Activated naive CD8-positive, alpha-beta T cell treated with anti-CD3 and anti-CD28 coated beads, Interleukin-2, amount 50 U/mL, for 16 hours (primary cell): ENCODE measurements around the gene PGAP2.

Experiments used
- DNase-seq: peaks from one replicate; pipeline ENCODE4 v3.0.0-alpha.2; 2020; ENCODE audit warnings: low read depth, low spot score

Gene PGAP2

GRCh38 chr11:3831378-3832239 lies 23.2 kb downstream of the PGAP2 start:
- DNase-seq: no peak

DNA sequence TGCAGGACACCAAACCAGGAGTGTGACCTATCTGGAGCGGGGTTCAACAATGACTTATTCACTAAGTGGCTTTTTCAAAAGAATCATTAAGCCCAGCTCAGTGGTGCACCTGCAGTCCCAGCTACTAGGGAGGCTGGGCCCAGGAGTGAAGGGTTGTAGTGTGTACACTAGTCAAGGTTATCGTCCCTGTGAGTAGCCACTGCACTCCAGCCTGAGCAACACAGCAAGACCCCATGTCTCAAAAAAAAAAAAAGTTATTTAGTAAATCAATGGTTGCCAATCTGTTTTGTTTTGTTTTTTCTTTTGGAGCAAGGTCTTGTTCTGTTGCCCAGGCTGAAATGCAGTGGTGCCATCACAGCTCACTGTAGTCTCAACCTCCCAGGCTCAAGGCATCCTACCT lies 24.5 kb downstream of the PGAP2 start:
- no peak for DNase-seq

DNA sequence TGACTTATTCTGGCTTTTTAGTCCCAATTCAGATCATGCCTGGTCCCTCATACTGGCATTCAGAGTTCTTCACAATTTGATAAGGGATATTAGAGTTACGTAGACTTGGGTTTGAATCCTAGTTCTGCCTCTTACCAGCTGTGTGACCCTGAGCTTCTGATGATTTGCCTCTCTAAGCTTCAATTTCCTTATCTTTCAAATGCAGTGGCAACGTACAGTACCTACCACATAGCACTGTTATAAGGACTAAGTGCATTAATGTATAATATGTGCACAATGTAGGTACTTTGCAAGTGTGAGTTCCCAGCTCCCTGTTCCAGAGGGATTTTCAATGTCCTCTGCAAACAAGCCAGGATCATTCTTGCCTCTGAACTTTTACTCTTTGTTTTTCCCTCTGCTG lies 25.1 kb downstream of the PGAP2 start:
- DNase-seq: no peak

DNA sequence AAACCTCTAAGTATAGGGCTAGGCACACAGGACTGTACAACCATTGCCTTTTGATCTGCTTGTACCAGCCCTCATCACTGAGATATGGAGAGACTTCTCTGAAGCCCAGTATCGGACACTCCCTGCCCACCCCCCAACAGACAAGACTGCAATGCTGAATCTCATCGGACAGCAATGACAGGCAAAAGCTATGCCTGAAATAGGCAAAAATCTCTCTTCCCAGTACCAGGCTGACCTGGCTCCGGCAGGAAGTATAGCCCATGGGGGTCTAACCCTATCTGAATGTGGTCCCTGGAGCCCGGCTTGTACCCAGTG lies 25.9 kb downstream of the PGAP2 start:
- no peak for DNase-seq

DNA sequence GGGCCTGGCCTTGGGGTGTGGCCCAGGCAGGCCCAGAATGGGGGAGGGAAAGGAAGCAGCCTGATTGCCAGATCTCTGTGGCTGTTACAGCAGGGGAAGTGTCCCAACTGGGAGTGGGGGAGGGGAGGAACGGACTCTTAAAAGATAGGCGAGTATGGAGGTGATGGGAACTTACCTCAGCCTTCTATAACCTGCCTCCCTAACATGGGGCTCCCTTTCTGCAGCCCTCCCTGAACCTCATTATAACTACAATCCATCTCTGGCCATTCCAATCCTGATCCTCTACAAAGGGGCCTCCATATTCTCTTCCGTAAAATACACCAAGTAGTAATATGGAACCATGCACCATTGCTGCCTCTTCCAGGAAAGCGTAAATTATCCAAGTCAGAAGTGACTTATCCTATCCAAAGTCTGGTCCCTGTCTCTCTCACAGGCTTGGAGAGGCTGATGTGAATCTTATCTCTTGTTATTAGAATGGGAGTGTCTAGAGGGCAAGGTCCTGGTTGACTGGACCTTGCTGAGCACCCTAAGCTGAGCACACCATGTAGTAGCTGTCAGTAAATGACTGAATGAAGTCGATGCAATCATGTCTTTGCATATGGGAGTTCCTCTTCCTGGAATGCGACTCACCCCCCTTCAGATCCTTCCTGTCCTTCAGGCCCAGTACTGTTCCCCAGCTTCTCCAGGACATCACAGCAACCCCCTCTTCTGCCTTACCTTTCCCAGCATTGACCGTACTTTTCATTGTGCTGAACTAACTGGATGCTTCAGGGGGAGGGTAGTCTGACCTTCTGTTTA lies 26.5 kb downstream of the PGAP2 start:
- DNase-seq: no peak

DNA sequence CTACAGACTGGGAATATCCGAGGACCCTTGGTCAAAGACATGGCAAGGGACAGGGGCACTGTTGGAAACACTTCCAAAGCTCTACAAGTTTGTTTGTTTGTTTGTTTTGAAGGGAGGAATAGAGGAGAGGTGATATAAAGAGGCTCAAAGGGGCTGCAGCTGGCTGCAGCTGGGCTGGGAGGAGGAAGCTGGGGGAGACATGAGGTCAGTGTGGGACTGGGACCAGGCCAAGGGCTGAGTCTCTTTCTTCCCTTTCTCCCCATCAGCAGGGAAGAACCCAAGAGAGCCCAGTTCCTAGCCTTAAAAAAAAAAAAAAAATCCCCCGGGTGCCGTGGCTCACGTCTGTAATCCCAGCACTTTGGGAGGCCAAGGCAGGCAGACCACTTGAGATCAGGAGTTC lies 27.4 kb downstream of the PGAP2 start:
- no peak for DNase-seq

- no peak for DNase-seq
Measured at GRCh38 chr11:3836903-3837302, 28.5 kb downstream of the PGAP2 start.

- no peak for DNase-seq
Measured at GRCh38 chr11:3837793-3838192, 29.4 kb downstream of the PGAP2 start.

- DNase-seq: no peak
Measured at GRCh38 chr11:3838504-3838903, 30.1 kb downstream of the PGAP2 start.

DNA sequence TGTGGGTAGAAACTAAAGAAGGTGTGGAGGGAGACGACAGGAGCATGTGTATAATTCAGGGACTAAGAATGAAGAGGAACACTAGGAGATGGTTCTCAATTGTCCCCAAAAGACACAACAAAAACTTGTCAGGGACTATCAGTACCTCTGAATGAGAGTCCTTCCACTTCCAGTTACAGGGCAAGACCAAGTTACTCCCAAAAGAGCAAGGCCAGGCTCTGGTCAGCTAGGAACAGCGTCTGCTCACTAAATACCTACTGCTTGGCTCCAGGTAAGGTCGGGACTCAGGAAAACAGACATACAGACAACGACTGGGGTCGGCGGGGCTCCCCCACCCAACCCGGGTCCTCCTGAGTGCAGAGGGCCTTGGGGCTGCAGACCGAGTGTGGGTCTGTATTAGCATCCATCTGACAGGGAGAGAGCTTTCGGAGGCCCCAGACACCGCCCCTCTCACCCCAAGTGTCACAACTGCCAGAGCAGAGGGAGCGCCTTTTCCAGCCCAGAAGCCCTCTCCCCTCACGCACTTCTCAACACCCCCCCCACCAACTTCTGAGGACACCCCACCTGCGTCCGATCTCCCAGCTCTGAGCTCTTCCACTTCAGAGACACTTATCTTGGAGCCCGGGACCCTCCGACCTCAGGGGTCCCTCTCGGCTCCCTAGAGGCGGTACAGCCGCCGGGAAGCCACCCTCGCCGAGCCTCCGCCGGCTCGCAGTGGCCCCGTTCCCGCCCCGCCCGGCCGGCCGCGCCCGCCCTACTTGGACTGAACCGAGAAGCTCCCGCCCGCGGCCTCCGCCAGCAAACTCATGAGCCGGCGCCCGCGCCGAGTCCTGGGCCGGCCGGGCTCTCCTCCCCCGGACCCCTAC lies 31.9 kb downstream of the PGAP2 start:
- DNase-seq: no peak

GRCh38 chr11:3840870-3841425 lies 32.6 kb downstream of the PGAP2 start, which contains the start of gene RHOG:
RHOG (minus strand) TSS chr11:3840959; CDS start chr11:3828138, 12,821 bp downstream.
- peak; percentile 26 for DNase-seq

- peak; percentile 88 for DNase-seq
Measured at GRCh38 chr11:3841426-3842350, 33.3 kb downstream of the PGAP2 start.

DNA sequence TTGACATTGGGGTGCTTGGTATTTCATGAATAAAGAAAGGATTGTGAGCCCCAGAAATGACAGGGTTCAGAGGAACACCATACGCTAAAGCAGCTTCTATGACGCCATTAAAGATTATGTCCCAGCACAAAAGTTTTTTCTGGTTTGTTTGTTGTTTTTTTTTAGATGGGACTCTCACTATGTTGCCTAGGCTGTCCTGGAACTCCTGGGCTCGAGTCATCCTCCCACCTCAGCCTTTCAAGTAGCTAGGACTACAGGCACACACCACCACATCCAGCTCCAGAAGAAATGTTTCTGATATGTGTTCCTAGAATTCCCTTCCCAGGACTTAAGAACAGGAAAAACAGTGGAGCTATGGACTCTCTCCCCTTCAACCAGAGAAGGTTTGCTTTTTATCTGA lies 35.0 kb downstream of the PGAP2 start:
- DNase-seq: no peak

DNA sequence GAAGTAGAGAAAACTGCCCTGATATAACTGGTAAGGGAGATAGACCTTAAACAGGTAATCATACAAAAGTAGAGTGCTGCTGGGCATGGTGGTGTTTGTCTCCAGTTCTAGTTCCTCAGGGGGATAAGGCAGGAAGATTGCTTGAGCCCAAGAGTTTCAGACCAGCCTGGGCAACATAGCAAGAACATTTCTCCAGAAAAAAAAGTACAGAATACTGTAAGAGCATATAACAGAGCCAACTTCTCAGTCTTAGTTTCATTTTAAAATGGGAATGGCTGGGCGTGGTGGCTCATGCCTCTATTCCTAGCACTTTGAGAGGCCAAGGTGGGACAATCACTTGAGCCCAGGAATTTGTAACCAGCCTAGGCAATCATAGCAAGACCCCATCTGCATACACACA lies 36.9 kb downstream of the PGAP2 start:
- DNase-seq: no peak

GRCh38 chr11:3845670-3846069 lies 37.3 kb downstream of the PGAP2 start:
- no peak for DNase-seq

- DNase-seq: no peak
Measured at GRCh38 chr11:3849297-3849874, 41.0 kb downstream of the PGAP2 start.

- DNase-seq: no peak
Measured at GRCh38 chr11:3853545-3853842, 45.1 kb downstream of the PGAP2 start.

DNA sequence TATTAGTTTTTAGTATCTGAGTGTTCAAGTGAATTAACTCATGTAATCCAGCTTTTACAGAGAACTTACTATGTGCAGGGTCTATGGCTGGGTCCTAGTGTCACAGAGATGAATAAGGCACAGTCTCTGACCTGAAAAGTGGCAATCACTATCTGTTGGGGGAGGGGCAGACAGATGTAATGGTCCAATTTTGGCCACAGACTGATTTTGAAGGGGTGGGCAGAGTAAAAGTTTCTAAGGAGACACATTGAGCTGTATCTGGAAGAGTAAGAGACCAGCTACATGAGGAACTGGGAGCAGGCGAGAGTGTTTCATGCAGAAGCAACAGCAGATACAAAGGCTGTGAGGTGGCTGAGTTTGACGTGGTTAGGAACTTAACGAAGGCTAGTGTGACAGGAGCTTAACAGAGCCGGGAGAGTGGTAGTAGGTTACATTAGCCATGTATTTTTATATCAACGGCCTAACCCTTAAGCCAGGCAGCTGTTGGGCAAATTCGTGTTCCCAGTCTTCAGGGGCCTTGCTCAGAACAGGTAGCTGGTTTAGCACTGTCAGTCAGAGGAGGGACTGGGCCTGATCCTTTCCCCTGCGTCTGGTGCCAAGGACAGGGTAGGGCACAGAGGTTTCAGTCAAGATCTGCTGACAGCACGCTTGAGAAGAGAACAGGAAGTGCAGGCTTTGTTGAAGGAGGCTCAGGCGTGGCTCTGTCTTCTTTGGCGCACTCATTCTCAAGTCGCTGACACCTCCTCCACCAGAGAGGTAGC lies 45.7 kb downstream of the PGAP2 start:
- DNase-seq: no peak

DNA sequence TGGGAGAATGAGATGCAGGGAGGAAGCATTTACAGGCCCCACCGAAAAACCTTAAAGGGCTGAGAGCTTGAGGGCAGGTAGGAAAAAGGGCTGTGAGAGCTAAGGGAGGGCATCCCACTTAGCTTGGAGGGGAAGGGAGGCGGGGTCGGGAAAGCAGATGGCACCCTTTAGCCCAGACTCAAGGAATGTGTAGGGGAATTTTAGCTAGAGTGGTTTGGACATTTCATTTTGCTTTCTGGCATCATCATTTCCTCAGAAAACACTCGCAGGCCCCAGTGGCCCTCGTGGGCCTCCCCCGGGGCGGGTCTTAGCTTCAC lies 46.3 kb downstream of the PGAP2 start:
- no peak for DNase-seq
